Skeletal muscle satellite cell (primary cell): ENCODE results near the gene SETX. TPM values are rescaled to one million over a fixed set of nuclear protein-coding genes. Genes with fewer than 3 reads are reported as not detected.
"Not testable (repeated sequence)": the region's sequence is repeated elsewhere in the genome, so short reads cannot be mapped to it uniquely, and the experiment has no call there.

ENCODE experiments used
- H3K27me3 ChIP-seq: 2 replicates; pipeline ENCODE4 v1.7.0; 2013; ENCODE audit warnings: low read length; ENCODE audit not compliant: control insufficient read depth, insufficient read depth
- H3K36me3 ChIP-seq: 2 replicates; pipeline ENCODE4 v1.7.0; 2013; ENCODE audit warnings: mild to moderate bottlenecking, control low read depth, low read length; ENCODE audit not compliant: insufficient read depth
- H3K4me1 ChIP-seq: 2 replicates; pipeline ENCODE4 v1.7.0; 2013; ENCODE audit warnings: low read length; ENCODE audit not compliant: control insufficient read depth, insufficient read depth
- H3K4me2 ChIP-seq: 2 replicates; pipeline ENCODE4 v1.7.0; 2013; ENCODE audit warnings: mild to moderate bottlenecking, low read length
- H3K4me3 ChIP-seq: 2 replicates; pipeline ENCODE4 v1.7.0; 2013; ENCODE audit warnings: low read length
- H3K9ac ChIP-seq: 2 replicates; pipeline ENCODE4 v1.7.0; 2013; ENCODE audit warnings: mild to moderate bottlenecking, low read depth, low read length, moderate library complexity
- H3K9me3 ChIP-seq: replicated peaks from 2 replicates; pipeline ENCODE4 v1.7.0; 2013; ENCODE audit warnings: mild to moderate bottlenecking, control low read depth, low read length
- total RNA-seq: library from RNA; depleted of rRNA; stranded (reverse); fragments of >200 nt; gene quantifications from 2 replicates; pipeline ENCODE4 v1.2.3, GENCODE V29; 2012; rRNA removed

The SETX gene
- total RNA-seq, result 45.4 and 52.2 TPM in 2 replicates

- peak within 1 kb of the TSS; percentile 99 for H3K9ac ChIP-seq
- H3K36me3 ChIP-seq, result peaks cover 37% of the 10 kb centered on the region
- H3K4me2 ChIP-seq, result peak within 1 kb of the TSS; percentile 89
- H3K4me1 ChIP-seq, result peaks cover 26% of the 10 kb centered on the region
- H3K9me3 ChIP-seq, result no peaks in the 10 kb centered on the region
- peak within 1 kb of the TSS; percentile 100 for H3K4me3 ChIP-seq
- no peaks in the 10 kb centered on the region for H3K27me3 ChIP-seq
Observed at GRCh38 chr9:132354637-132355355, at the start of gene SETX. Gene SETX, minus strand, starts transcription at chr9:132354986. Its CDS starts 5,558 bp downstream, at chr9:132349428.

GRCh38 chr9:132404228-132404881 lies 49.6 kb upstream of the SETX start:
- Histone ChIP-seq H3K36me3 (peaks cover 9% of the 10 kb centered on the region), H3K9ac (no peak overlapping the region), H3K4me3 (no peak overlapping the region), H3K27me3 (no peaks in the 10 kb centered on the region), H3K4me2 (peak overlapping the region; percentile 0), H3K4me1 (peaks cover 11% of the 10 kb centered on the region), H3K9me3 (no peaks in the 10 kb centered on the region)

- H3K4me3 ChIP-seq, result no peak overlapping the region
- no peaks in the 10 kb centered on the region for H3K9me3 ChIP-seq
- no peak overlapping the region for H3K9ac ChIP-seq
- peaks cover 7% of the 10 kb centered on the region for H3K4me1 ChIP-seq
- H3K4me2 ChIP-seq, result no peak overlapping the region
- peaks cover 16% of the 10 kb centered on the region for H3K36me3 ChIP-seq
- H3K27me3 ChIP-seq, result no peaks in the 10 kb centered on the region
Observed at GRCh38 chr9:132401824-132402223, 47.0 kb upstream of the SETX start.

GRCh38 chr9:132395560-132395959 lies 40.8 kb upstream of the SETX start:
- Histone ChIP-seq H3K4me3 (no peak overlapping the region), H3K9me3 (no peaks in the 10 kb centered on the region), H3K27me3 (no peaks in the 10 kb centered on the region), H3K9ac (no peak overlapping the region), H3K4me1 (no peaks in the 10 kb centered on the region), H3K4me2 (no peak overlapping the region), H3K36me3 (peaks cover 53% of the 10 kb centered on the region)

GRCh38 chr9:132391449-132391848 lies 36.7 kb upstream of the SETX start:
- no peaks in the 10 kb centered on the region for H3K27me3 ChIP-seq
- no peaks in the 10 kb centered on the region for H3K9me3 ChIP-seq
- no peak overlapping the region for H3K4me3 ChIP-seq
- H3K4me2 ChIP-seq, result no peak overlapping the region
- H3K9ac ChIP-seq, result no peak overlapping the region
- no peaks in the 10 kb centered on the region for H3K4me1 ChIP-seq
- peaks cover 67% of the 10 kb centered on the region for H3K36me3 ChIP-seq

GRCh38 chr9:132390966-132391365 lies 36.2 kb upstream of the SETX start:
- H3K4me2 ChIP-seq, result no peak overlapping the region
- H3K27me3 ChIP-seq, result no peaks in the 10 kb centered on the region
- peaks cover 67% of the 10 kb centered on the region for H3K36me3 ChIP-seq
- no peak overlapping the region for H3K9ac ChIP-seq
- no peak overlapping the region for H3K4me3 ChIP-seq
- no peaks in the 10 kb centered on the region for H3K4me1 ChIP-seq
- H3K9me3 ChIP-seq, result no peaks in the 10 kb centered on the region

- no peak overlapping the region for H3K9ac ChIP-seq
- H3K36me3 ChIP-seq, result peaks cover 64% of the 10 kb centered on the region
- no peaks in the 10 kb centered on the region for H3K27me3 ChIP-seq
- no peak overlapping the region for H3K4me3 ChIP-seq
- no peaks in the 10 kb centered on the region for H3K9me3 ChIP-seq
- H3K4me1 ChIP-seq, result no peaks in the 10 kb centered on the region
- no peak overlapping the region for H3K4me2 ChIP-seq
Observed at GRCh38 chr9:132387133-132387532, 32.3 kb upstream of the SETX start.

- H3K27me3 ChIP-seq, result no peaks in the 10 kb centered on the region
- H3K4me1 ChIP-seq, result no peaks in the 10 kb centered on the region
- H3K4me2 ChIP-seq, result no peak overlapping the region
- H3K4me3 ChIP-seq, result no peak overlapping the region
- peaks cover 40% of the 10 kb centered on the region for H3K36me3 ChIP-seq
- H3K9ac ChIP-seq, result no peak overlapping the region
- H3K9me3 ChIP-seq, result no peaks in the 10 kb centered on the region
Observed at GRCh38 chr9:132384376-132384775, 29.6 kb upstream of the SETX start.

GRCh38 chr9:132383462-132383883 lies 28.7 kb upstream of the SETX start:
- H3K27me3 ChIP-seq, result no peaks in the 10 kb centered on the region
- peaks cover 43% of the 10 kb centered on the region for H3K36me3 ChIP-seq
- no peak overlapping the region for H3K4me2 ChIP-seq
- no peaks in the 10 kb centered on the region for H3K4me1 ChIP-seq
- H3K9ac ChIP-seq, result no peak overlapping the region
- H3K9me3 ChIP-seq, result no peaks in the 10 kb centered on the region
- H3K4me3 ChIP-seq, result no peak overlapping the region

GRCh38 chr9:132381966-132382541 lies 27.3 kb upstream of the SETX start:
- Histone ChIP-seq H3K36me3 (peaks cover 39% of the 10 kb centered on the region), H3K4me1 (no peaks in the 10 kb centered on the region), H3K4me2 (no peak overlapping the region), H3K9me3 (no peaks in the 10 kb centered on the region), H3K4me3 (no peak overlapping the region), H3K27me3 (no peaks in the 10 kb centered on the region), H3K9ac (no peak overlapping the region)

GRCh38 chr9:132378416-132378815 lies 23.6 kb upstream of the SETX start:
- H3K9me3 ChIP-seq, H3K9ac ChIP-seq, H3K4me3 ChIP-seq, H3K27me3 ChIP-seq, H3K4me1 ChIP-seq, H3K4me2 ChIP-seq: not testable (repeated sequence)
- H3K36me3 ChIP-seq, result peaks cover 33% of the 10 kb centered on the region
